ENCODE data around the gene FCMR. TPM values are rescaled to one million over a fixed set of nuclear protein-coding genes. Genes with fewer than 3 reads are reported as not detected.

Gene FCMR
- total RNA-seq, 4 donors from 2014 or later: 0.59 to 1.7 (median 1.7) TPM; not detected in 1

GRCh38 chr1:206961668-206962067 lies 39.9 kb upstream of the FCMR start:
- DNase-seq: no peak
- intact Hi-C loops (cut with DNase I; ENCODE audit: low total_unique reads): no loop called here
- Histone ChIP-seq H3K4me3 (no peak overlapping the region), H3K9me3 (no peaks in the 10 kb centered on the region), H3K27ac (no peak overlapping the region), H3K27me3 (no peaks in the 10 kb centered on the region), H3K4me1 (no peaks in the 10 kb centered on the region), H3K36me3 (no peaks in the 10 kb centered on the region)
- no peak for TF ChIP-seq POLR2A (IDR thresholded peaks at IDR 0.05)
- TF ChIP-seq, protein P1, sequence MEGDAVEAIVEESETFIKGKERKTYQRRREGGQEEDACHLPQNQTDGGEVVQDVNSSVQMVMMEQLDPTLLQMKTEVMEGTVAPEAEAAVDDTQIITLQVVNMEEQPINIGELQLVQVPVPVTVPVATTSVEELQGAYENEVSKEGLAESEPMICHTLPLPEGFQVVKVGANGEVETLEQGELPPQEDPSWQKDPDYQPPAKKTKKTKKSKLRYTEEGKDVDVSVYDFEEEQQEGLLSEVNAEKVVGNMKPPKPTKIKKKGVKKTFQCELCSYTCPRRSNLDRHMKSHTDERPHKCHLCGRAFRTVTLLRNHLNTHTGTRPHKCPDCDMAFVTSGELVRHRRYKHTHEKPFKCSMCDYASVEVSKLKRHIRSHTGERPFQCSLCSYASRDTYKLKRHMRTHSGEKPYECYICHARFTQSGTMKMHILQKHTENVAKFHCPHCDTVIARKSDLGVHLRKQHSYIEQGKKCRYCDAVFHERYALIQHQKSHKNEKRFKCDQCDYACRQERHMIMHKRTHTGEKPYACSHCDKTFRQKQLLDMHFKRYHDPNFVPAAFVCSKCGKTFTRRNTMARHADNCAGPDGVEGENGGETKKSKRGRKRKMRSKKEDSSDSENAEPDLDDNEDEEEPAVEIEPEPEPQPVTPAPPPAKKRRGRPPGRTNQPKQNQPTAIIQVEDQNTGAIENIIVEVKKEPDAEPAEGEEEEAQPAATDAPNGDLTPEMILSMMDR (IDR thresholded peaks at IDR 0.05): no peak

- no peaks in the 10 kb centered on the region for H3K36me3 ChIP-seq
- H3K4me3 ChIP-seq: no peak overlapping the region
- no peak overlapping the region for H3K27ac ChIP-seq
- H3K9me3 ChIP-seq: no peaks in the 10 kb centered on the region
- DNase-seq: no peak
- TF ChIP-seq POLR2A (IDR thresholded peaks at IDR 0.05): no peak
- TF ChIP-seq, protein P1 (IDR thresholded peaks at IDR 0.05): no peak
- intact Hi-C loops (cut with DNase I; ENCODE audit: low total_unique reads): no loop called here
- no peaks in the 10 kb centered on the region for H3K27me3 ChIP-seq
- H3K4me1 ChIP-seq: no peaks in the 10 kb centered on the region
These were observed 39.1 kb upstream of the FCMR start for GRCh38 chr1:206960676-206961386.

GRCh38 chr1:206958144-206958543 lies 36.4 kb upstream of the FCMR start:
- TF ChIP-seq, protein P1 (IDR thresholded peaks at IDR 0.05): no peak
- no peak for TF ChIP-seq POLR2A (IDR thresholded peaks at IDR 0.05)
- Histone ChIP-seq H3K4me1 (no peaks in the 10 kb centered on the region), H3K4me3 (no peak overlapping the region), H3K36me3 (no peaks in the 10 kb centered on the region), H3K9me3 (no peaks in the 10 kb centered on the region), H3K27ac (no peak overlapping the region), H3K27me3 (no peaks in the 10 kb centered on the region)
- no peak for DNase-seq
- intact Hi-C loops (cut with DNase I; ENCODE audit: low total_unique reads): no loop called here

DNA sequence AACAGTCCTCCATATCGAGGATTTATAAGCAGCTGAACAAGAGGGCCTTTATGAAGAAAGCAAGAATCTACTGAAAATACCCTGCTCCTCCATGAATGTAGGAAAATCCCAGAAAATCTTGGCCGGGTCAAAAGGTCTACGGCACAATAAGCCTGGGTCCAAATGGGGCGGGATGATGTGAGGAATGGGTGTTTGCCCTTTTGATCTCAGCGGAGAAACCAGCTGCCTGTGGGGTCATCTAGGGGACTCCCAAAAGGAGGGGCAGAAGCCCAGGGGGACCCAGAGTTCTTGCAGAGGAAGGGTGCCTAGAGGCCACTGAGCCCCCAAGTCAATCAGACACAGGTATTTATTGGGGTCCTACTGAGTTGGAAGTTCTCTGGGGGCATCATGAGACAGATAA lies 35.9 kb upstream of the FCMR start:
- no peak for DNase-seq
- Histone ChIP-seq H3K27ac (no peak overlapping the region), H3K36me3 (no peaks in the 10 kb centered on the region), H3K4me3 (no peak overlapping the region), H3K9me3 (no peaks in the 10 kb centered on the region), H3K4me1 (no peaks in the 10 kb centered on the region), H3K27me3 (no peaks in the 10 kb centered on the region)
- TF ChIP-seq, protein P1 (IDR thresholded peaks at IDR 0.05): no peak
- TF ChIP-seq POLR2A (IDR thresholded peaks at IDR 0.05): no peak
- intact Hi-C loops (cut with DNase I; ENCODE audit: low total_unique reads): no loop called here

DNA sequence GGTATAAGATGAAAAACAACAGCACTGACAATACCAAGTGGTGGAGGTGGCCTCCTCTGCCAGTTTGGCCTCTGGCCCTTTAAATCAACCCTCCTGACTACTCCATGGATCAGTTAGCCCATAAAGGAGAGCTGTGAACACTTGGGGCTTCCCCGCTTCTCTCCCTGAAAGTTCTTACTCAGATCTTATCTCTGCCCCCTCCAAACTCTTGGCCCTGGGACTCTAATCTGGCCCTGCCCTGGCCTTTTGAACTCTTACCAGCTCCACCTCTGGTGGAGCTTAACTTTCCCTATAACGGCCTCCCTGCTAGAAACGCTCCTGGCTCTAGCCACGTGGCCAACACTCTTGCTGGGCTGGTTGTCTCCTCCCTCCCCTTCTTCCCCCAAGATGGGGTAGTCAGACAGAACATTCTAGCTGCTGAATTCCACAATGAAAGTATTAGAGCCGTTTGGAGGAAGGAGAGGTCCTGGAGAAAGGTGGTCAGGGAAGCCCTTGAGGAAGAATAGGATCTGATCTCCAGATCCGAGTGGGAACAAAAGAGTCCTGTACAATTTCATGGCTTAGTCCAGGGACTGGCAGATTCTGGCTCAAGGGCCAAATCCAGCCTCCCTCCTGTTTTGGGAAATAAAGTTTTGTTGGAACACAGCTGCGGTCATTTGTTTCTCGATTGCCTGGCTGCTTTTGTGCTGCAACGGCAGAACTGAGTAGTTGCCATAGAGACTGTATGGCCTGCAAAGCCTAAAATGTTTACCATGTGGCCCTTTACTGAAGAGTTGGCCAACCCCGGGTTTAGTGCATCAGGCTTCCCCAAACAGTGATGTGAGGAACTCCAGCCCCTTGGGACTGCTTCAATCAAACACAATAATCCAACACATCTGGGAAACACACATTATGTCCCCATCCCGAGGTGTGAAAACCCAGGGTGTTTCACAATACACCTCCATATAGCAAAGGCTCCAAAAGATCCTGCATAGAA lies 34.0 kb upstream of the FCMR start:
- intact Hi-C loops (cut with DNase I; ENCODE audit: low total_unique reads): no loop called here
- DNase-seq: no peak
- no peak overlapping the region for H3K27ac ChIP-seq
- no peaks in the 10 kb centered on the region for H3K4me1 ChIP-seq
- no peaks in the 10 kb centered on the region for H3K36me3 ChIP-seq
- no peaks in the 10 kb centered on the region for H3K9me3 ChIP-seq
- H3K4me3 ChIP-seq: no peak overlapping the region
- TF ChIP-seq POLR2A (IDR thresholded peaks at IDR 0.05): no peak
- TF ChIP-seq, protein P1 (IDR thresholded peaks at IDR 0.05): no peak
- no peaks in the 10 kb centered on the region for H3K27me3 ChIP-seq

All from uterus (tissue), 4 donors.